Esophagus muscularis mucosa (tissue), 4 donors: ENCODE measurements around the gene ING1. TPM values are rescaled to one million over a fixed set of nuclear protein-coding genes. Genes with fewer than 3 reads are reported as not detected.
"Not testable (repeated sequence)": the region's sequence is repeated elsewhere in the genome, so short reads cannot be mapped to it uniquely, and the experiment has no call there.

Source experiments
- DNase-seq: peaks from one replicate; pipeline ENCODE4 v3.0.0-alpha.2; 2017; ENCODE audit errors: extremely low spot score
- H3K27ac ChIP-seq, 4 donors: fragments of 200-600 bp; sonication (generic); replicated peaks in 1 of 4; 1 replicate in 3 of 4; 2 replicates in 1 of 4; pipeline ENCODE4 v1.5.1; 2016 to 2019; ENCODE audit warnings: mild to moderate bottlenecking in 1 of 4
- H3K27me3 ChIP-seq, 4 donors: fragments of 200-600 bp; sonication (generic); one replicate each; pipeline versions ENCODE4 v1.5.1 to v1.6.0; 2016 to 2019
- H3K36me3 ChIP-seq, 4 donors: fragments of 200-600 bp; sonication (generic); one replicate each; pipeline ENCODE4 v1.5.1; 2016 to 2019
- H3K4me1 ChIP-seq, 4 donors: fragments of 200-600 bp; sonication (generic); one replicate each; pipeline ENCODE4 v1.5.1; 2016 to 2019
- H3K4me3 ChIP-seq, 4 donors: fragments of 200-600 bp; sonication (generic); 1 replicate in 2 of 4; 2 replicates in 2 of 4; pipeline ENCODE4 v1.5.1; 2016 to 2019; ENCODE audit warnings: mild to moderate bottlenecking in 4 of 4, moderate library complexity in 1 of 4
- H3K9me3 ChIP-seq, 4 donors: fragments of 200-600 bp; sonication (generic); 1 replicate in 3 of 4; 2 replicates in 1 of 4; pipeline ENCODE4 v1.5.1; 2016 to 2019
- EP300 ChIP-seq: sonication (generic); formaldehyde crosslinking; IDR thresholded peaks from one replicate; pipeline ENCODE4 v1.6.1; 2017; ENCODE audit warnings: antibody characterized with exemption
- POLR2A ChIP-seq: fragments of 450-650 bp; IDR thresholded peaks from one replicate; pipeline ENCODE4 v1.6.1; 2017; ENCODE audit warnings: antibody characterized with exemption, moderate library complexity, mild to moderate bottlenecking, low read depth
- POLR2AphosphoS5 ChIP-seq, 2 donors: sonication (generic); formaldehyde crosslinking; IDR thresholded peaks; one replicate each; pipeline ENCODE4 v1.6.1; 2017; ENCODE audit warnings: antibody characterized with exemption in 2 of 2
- WGBS: methylation state at CpG from one replicate; pipeline ENCODE4 v1.1.5; 2018; 5-methylcytosine and 5-hydroxymethylcytosine counted together
- intact Hi-C: fragments of 100-400 bp; cut with DNase I; formaldehyde crosslinking; loops from one replicate; pipeline ENCODE4 v1.15.1; 2023
- total RNA-seq, 4 donors: library from RNA; depleted of rRNA; stranded (reverse); fragments of >200 nt; gene quantifications; one replicate each; pipeline versions ENCODE4 v1.1.0 to v1.2.1, GENCODE V29; 2016
- TF ChIP-seq, protein P1 (sequence below), 3 experiments: fragments of 200-600 bp in 2 of 3; fragments of 450-650 bp in 1 of 3; sonication (generic) in 2 of 3; IDR thresholded peaks; one replicate each; pipeline ENCODE4 v1.5.1; 2017 to 2019; ENCODE audit warnings: antibody characterized with exemption in 3 of 3, mild to moderate bottlenecking in 2 of 3, moderate library complexity in 1 of 3

Gene ING1
- total RNA-seq, 4 donors from 2014 or later: 17.2 to 25.5 (median 23.2) TPM

DNA sequence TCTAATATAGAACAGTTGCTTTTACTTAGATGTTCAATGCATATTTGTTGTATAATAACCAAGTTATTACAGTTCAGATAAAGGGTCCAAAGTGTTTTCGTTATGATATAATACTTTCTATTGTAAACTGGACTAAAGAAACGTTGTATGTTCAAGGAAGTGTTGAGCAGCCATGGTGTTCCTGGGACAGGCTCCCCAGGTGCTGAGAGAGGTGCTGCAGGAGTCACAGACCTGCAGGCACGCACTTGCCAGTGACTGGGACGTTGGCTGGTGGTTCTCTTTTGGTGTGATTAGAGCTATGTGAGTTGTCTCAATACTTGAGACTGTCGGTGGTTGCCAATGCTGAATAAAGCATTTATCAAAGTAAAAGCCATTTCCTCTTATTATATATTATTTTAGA is 9.5 kb downstream of the ING1 start:
- Histone ChIP-seq H3K27ac (no peak overlapping the region), H3K36me3 (peaks cover 0 to 26% (median 12%) of the 10 kb centered on the region in 4 donors), H3K4me3 (no peak overlapping the region), H3K27me3 (no peaks in the 10 kb centered on the region), H3K4me1 (peaks cover 3 to 21% (median 13%) of the 10 kb centered on the region in 4 donors), H3K9me3 (no peaks in the 10 kb centered on the region)
- intact Hi-C loops: loop anchor here (10.0 kb wide), 1 partner anchor 92 kb away; no protein-coding TSS in a partner anchor
- no peak for TF ChIP-seq EP300
- TF ChIP-seq POLR2AphosphoS5 (IDR thresholded peaks at IDR 0.05): no peak
- TF ChIP-seq, protein P1, sequence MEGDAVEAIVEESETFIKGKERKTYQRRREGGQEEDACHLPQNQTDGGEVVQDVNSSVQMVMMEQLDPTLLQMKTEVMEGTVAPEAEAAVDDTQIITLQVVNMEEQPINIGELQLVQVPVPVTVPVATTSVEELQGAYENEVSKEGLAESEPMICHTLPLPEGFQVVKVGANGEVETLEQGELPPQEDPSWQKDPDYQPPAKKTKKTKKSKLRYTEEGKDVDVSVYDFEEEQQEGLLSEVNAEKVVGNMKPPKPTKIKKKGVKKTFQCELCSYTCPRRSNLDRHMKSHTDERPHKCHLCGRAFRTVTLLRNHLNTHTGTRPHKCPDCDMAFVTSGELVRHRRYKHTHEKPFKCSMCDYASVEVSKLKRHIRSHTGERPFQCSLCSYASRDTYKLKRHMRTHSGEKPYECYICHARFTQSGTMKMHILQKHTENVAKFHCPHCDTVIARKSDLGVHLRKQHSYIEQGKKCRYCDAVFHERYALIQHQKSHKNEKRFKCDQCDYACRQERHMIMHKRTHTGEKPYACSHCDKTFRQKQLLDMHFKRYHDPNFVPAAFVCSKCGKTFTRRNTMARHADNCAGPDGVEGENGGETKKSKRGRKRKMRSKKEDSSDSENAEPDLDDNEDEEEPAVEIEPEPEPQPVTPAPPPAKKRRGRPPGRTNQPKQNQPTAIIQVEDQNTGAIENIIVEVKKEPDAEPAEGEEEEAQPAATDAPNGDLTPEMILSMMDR (IDR thresholded peaks at IDR 0.05): no peak
- no peak for TF ChIP-seq POLR2A
- no peak for DNase-seq
- 73% methylated on average over 5 of the region's 5 CpGs for WGBS

DNA sequence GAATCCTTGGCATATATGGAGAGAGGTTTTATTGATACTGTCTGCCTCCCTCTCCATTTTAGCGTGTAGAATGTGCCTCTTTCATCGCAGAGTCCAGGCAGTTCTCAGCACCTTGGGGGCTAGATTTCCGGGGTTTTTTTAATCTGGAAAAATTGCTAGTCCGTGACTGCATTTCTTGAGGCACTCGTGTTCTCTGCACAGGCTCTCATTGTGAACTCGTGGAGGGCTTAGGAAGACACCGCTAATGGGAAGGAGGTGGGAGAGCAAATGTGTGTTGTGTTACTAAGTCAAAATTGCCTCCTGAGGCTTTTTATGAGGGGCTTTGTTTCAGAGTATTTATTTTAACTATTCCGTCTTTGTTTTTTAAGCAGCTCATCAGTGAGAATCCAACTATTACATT is 10.1 kb downstream of the ING1 start:
- Histone ChIP-seq H3K4me3 (no peak overlapping the region), H3K27me3 (no peaks in the 10 kb centered on the region), H3K27ac (no peak overlapping the region), H3K4me1 (peaks cover 0 to 16% (median 8%) of the 10 kb centered on the region in 4 donors), H3K36me3 (peaks cover 0 to 26% (median 12%) of the 10 kb centered on the region in 4 donors), H3K9me3 (no peaks in the 10 kb centered on the region)
- intact Hi-C loops: loop anchor here (10.0 kb wide), 1 partner anchor 91 kb away; no protein-coding TSS in a partner anchor
- TF ChIP-seq POLR2A (no peak), EP300 (no peak), POLR2AphosphoS5 (IDR thresholded peaks at IDR 0.05) (no peak)
- TF ChIP-seq, protein P1 (IDR thresholded peaks at IDR 0.05): no peak
- WGBS: 66% methylated on average over 8 of the region's 8 CpGs
- DNase-seq: no peak

DNA sequence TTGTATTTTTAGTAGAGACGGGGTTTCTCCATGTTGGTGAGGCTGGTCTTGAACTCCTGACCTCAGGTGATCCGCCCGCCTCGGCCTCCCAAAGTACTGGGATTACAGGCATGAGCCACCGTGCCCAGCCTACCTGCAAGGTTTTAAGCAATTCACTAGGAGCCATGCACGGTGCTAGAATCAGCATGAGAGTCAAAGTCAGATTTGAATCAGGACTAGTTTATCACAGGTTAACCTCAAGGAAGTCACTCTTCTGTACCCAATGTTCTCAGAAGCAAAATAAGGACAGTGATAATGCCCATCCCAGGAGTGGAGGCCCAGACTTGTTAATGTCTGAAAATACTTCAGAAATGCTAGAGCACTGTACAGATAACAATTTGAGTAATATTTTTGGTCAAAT is 12.7 kb downstream of the ING1 start:
- not testable (repeated sequence) for H3K27me3 ChIP-seq, H3K27ac ChIP-seq, H3K36me3 ChIP-seq, H3K9me3 ChIP-seq, H3K4me3 ChIP-seq, DNase-seq
- intact Hi-C loops: loop anchor here (10.0 kb wide), 1 partner anchor 89 kb away; no protein-coding TSS in a partner anchor
- 98% methylated on average over 6 of the region's 6 CpGs for WGBS
- H3K4me1 ChIP-seq: peaks cover 0 to 10% (median 4%) of the 10 kb centered on the region in 4 donors

DNA sequence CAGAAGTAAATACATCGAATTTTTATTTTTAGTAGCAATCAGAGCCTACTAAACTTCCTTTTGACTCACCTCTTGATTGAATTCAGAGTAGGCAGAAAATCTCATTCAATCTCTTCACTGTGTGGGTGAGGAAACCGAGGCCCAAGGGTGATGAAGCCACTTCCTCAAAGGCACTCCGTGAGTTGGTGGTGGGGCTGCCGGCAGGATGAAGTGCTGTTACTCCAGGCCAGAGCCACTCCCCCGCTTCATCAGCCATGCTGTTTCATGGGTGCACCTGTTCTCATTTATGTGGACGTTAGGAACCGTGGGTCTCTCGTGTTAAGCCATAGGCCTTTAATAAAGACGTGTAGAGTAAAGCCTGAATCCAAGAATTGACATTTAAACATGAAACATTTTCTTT is 13.2 kb downstream of the ING1 start:
- intact Hi-C loops: loop anchor here (10.0 kb wide), 1 partner anchor 88 kb away; no protein-coding TSS in a partner anchor
- Histone ChIP-seq H3K27me3 (no peaks in the 10 kb centered on the region), H3K9me3 (no peaks in the 10 kb centered on the region), H3K27ac (no peak overlapping the region), H3K4me3 (no peak overlapping the region), H3K4me1 (peaks cover 0 to 10% (median 4%) of the 10 kb centered on the region in 4 donors), H3K36me3 (no peaks in the 10 kb centered on the region)
- DNase-seq: no peak
- WGBS: 86% methylated on average over 9 of the region's 9 CpGs
- TF ChIP-seq EP300 (no peak), POLR2AphosphoS5 (IDR thresholded peaks at IDR 0.05) (no peak), POLR2A (no peak)
- TF ChIP-seq, protein P1 (IDR thresholded peaks at IDR 0.05): no peak

DNA sequence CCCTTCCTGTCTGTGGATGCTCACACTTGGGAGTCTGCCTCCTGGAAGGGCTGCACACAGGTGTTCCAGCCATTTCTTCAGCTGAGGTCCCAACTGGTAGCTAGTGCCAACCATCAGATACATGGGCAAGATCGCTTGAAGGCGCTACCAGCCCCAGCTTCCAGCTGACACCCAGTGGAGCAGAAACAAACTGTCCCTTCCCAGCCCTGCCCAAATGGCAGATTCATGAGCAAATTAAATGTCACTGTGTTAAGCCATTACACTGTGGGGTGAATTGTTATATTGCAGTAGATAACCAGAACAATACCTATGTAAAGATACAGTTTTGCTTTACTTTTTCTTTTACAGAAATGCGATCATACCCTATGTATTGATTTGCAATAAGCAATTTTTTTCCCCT is 17.6 kb downstream of the ING1 start:
- H3K4me3 ChIP-seq: no peak overlapping the region
- no peaks in the 10 kb centered on the region for H3K9me3 ChIP-seq
- DNase-seq: no peak
- no peaks in the 10 kb centered on the region for H3K4me1 ChIP-seq
- over 99% methylated on average over 3 of the region's 3 CpGs for WGBS
- no peaks in the 10 kb centered on the region for H3K36me3 ChIP-seq
- intact Hi-C loops: no loop called here
- no peak overlapping the region for H3K27ac ChIP-seq
- TF ChIP-seq POLR2A (no peak), POLR2AphosphoS5 (IDR thresholded peaks at IDR 0.05) (no peak), EP300 (no peak)
- TF ChIP-seq, protein P1 (IDR thresholded peaks at IDR 0.05): no peak
- H3K27me3 ChIP-seq: no peaks in the 10 kb centered on the region
